CD14-positive monocyte (primary cell): ENCODE measurements around the gene POFUT2. TPM values are rescaled to one million over a fixed set of nuclear protein-coding genes. Genes with fewer than 3 reads are reported as not detected.

ENCODE experiments used
- DNase-seq, 3 donors: peaks; one replicate each; pipeline ENCODE4 v3.0.0-alpha.2; 2011 to 2022
- H2AFZ ChIP-seq: 2 replicates; pipeline ENCODE4 v1.6.0; 2012; ENCODE audit warnings: mild to moderate bottlenecking, low read depth, low read length, inconsistent platforms; ENCODE audit not compliant: insufficient read depth, poor library complexity, severe bottlenecking
- H3K27ac ChIP-seq, 2 donors: 1 replicate in 1 of 2; 2 replicates in 1 of 2; pipeline ENCODE4 v1.5.1; 2012 to 2013; ENCODE audit warnings: low read length in 2 of 2, control low read depth in 1 of 2, inconsistent platforms in 1 of 2, low read depth in 1 of 2, mild to moderate bottlenecking in 1 of 2
- H3K27me3 ChIP-seq, 2 donors: one replicate each; pipeline versions ENCODE4 v1.6.0 to v1.6.1; 2011 to 2013; ENCODE audit warnings: low read length in 2 of 2; ENCODE audit not compliant: control insufficient read depth in 2 of 2, insufficient read depth in 2 of 2
- H3K36me3 ChIP-seq, 2 donors: replicated peaks in 1 of 2; 1 replicate in 1 of 2; 2 replicates in 1 of 2; pipeline versions ENCODE4 v1.5.1 to v1.6.1; 2012 to 2013; ENCODE audit warnings: low read length in 2 of 2, control low read depth in 1 of 2, inconsistent platforms in 1 of 2, mild to moderate bottlenecking in 1 of 2; ENCODE audit not compliant: insufficient read depth in 2 of 2, control insufficient read depth in 1 of 2
- H3K4me1 ChIP-seq, 2 donors: 1 replicate in 1 of 2; 2 replicates in 1 of 2; pipeline versions ENCODE4 v1.5.1 to v1.6.1; 2012 to 2013; ENCODE audit warnings: low read length in 2 of 2, control low read depth in 1 of 2, inconsistent platforms in 1 of 2, mild to moderate bottlenecking in 1 of 2, moderate library complexity in 1 of 2; ENCODE audit not compliant: insufficient read depth in 2 of 2, control insufficient read depth in 1 of 2
- H3K4me2 ChIP-seq: replicated peaks from 2 replicates; pipeline ENCODE3; 2012; ENCODE audit warnings: low read length, moderate library complexity, mild to moderate bottlenecking; ENCODE audit not compliant: poor library complexity, severe bottlenecking; ENCODE audit errors: extremely low read depth
- H3K4me3 ChIP-seq, 3 experiments: fragments of 200-600 bp in 1 of 3; sonication (generic) in 1 of 3; replicated peaks in 1 of 3; 1 replicate in 2 of 3; 2 replicates in 1 of 3; pipeline ENCODE4 v1.5.1; 2011 to 2013; ENCODE audit warnings: low read length in 3 of 3, mild to moderate bottlenecking in 3 of 3, control low read depth in 2 of 3, low read depth in 2 of 3, inconsistent platforms in 1 of 3, moderate library complexity in 1 of 3
- H3K79me2 ChIP-seq: 2 replicates; pipeline ENCODE4 v1.6.0; 2012; ENCODE audit warnings: mild to moderate bottlenecking, control low read depth, inconsistent platforms, low read length, moderate library complexity; ENCODE audit not compliant: insufficient read depth
- H3K9ac ChIP-seq: 2 replicates; pipeline ENCODE4 v1.6.0; 2017; ENCODE audit warnings: low read length, mild to moderate bottlenecking; ENCODE audit not compliant: insufficient read depth, poor library complexity, severe bottlenecking
- H3K9me3 ChIP-seq, 2 donors: replicated peaks in 1 of 2; 1 replicate in 1 of 2; 2 replicates in 1 of 2; pipeline versions ENCODE4 v1.5.1 to v1.6.1; 2012 to 2013; ENCODE audit warnings: low read length in 2 of 2, control low read depth in 1 of 2; ENCODE audit not compliant: control insufficient read depth in 1 of 2, insufficient read depth in 1 of 2
- H4K20me1 ChIP-seq: 2 replicates; pipeline ENCODE4 v1.6.0; 2012; ENCODE audit warnings: mild to moderate bottlenecking, low read length, control low read depth, moderate library complexity; ENCODE audit not compliant: insufficient read depth
- H3K27ac Mint-ChIP-seq, 7 donors: one replicate each; pipeline ENCODE4 v1.8.0; 2020; ENCODE audit warnings: mild to moderate bottlenecking in 7 of 7, mixed read lengths in 7 of 7, moderate library complexity in 6 of 7, inconsistent platforms in 2 of 7
- H3K27me3 Mint-ChIP-seq, 3 donors: one replicate each; pipeline ENCODE4 v1.8.0; 2021 to 2022; ENCODE audit warnings: low read depth in 3 of 3, mild to moderate bottlenecking in 3 of 3, mixed read lengths in 3 of 3, moderate library complexity in 3 of 3, inconsistent platforms in 1 of 3
- H3K36me3 Mint-ChIP-seq, 2 donors: one replicate each; pipeline ENCODE4 v1.8.0; 2020; ENCODE audit warnings: mixed read lengths in 2 of 2, inconsistent platforms in 1 of 2, mild to moderate bottlenecking in 1 of 2
- H3K4me1 Mint-ChIP-seq: one replicate; pipeline ENCODE4 v1.8.0; 2020; ENCODE audit warnings: mild to moderate bottlenecking, mixed read lengths
- H3K4me3 Mint-ChIP-seq, 2 donors: one replicate each; pipeline ENCODE4 v1.8.0; 2020; ENCODE audit warnings: mild to moderate bottlenecking in 2 of 2, mixed read lengths in 2 of 2, moderate library complexity in 1 of 2
- H3K9me3 Mint-ChIP-seq, 7 donors: one replicate each; pipeline ENCODE4 v1.8.0; 2020 to 2022; ENCODE audit warnings: mixed read lengths in 7 of 7, mild to moderate bottlenecking in 6 of 7, moderate library complexity in 6 of 7, inconsistent platforms in 2 of 7
- WGBS: methylation state at CpG from one replicate; pipeline ENCODE4 v1.1.5; 2013; ENCODE audit warnings: missing lambda C conversion rate; ENCODE audit not compliant: insufficient coverage; 5-methylcytosine and 5-hydroxymethylcytosine counted together
- intact Hi-C, 2 donors: fragments of 100-400 bp; cut with micrococcal nuclease; formaldehyde crosslinking; loops; one replicate each; pipeline versions ENCODE4 v1.15.0 to v1.15.1; 2023
- polyA plus RNA-seq, 3 donors: library from polyadenylated mRNA; depleted of rRNA in 1 of 3; unstranded in 2 of 3; stranded (reverse) in 1 of 3; fragments of 300-500 nt in 2 of 3; fragments of >200 nt in 1 of 3; fragmentation: Illumina TruSeq in 2 of 3; gene quantifications; 1 replicate in 2 of 3; 2 replicates in 1 of 3; pipeline ENCODE4 v1.2.3, GENCODE V29; 2012 to 2021
- TF ChIP-seq, protein P1 (sequence below): fragments of 200-600 bp; IDR thresholded peaks from one replicate; pipeline ENCODE4 v1.8.0; 2022; ENCODE audit warnings: antibody characterized with exemption, mild to moderate bottlenecking

Gene POFUT2
- polyA plus RNA-seq, 3 donors = 1.8 to 21.3 (median 2.8) TPM

DNA sequence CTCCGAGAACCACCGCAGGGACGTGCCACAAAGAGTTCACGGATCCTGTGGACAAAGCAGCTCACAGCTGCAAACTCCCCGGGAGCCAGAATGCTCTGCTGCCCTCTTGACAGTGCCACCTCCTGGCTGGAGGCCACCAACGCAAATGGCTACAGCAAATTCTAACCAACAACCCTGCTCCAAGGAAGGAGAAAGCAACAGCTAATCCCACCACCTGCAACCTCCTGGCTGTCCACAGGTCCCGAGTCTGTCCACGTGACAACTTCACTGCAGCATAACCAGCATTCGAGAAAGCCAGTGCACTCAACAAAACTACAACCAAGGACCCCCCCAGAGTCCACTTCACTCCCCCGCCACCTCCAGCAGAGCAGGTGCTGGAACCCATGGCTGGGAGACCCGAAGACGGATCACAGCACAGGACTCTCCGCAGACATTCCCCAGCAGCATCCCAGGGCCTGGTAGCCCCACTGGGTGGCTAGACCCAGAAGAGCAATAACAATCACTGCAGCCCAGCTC, 17.3 kb downstream of the POFUT2 start:
- 98% methylated on average over 13 of the region's 13 CpGs for WGBS
- H3K27ac Mint-ChIP-seq = no peak overlapping the region
- no peaks in the 10 kb centered on the region for H3K27me3 Mint-ChIP-seq
- H3K4me1 Mint-ChIP-seq = no peaks in the 10 kb centered on the region
- no peak overlapping the region for H3K9ac ChIP-seq
- no peak overlapping the region for H3K4me3 ChIP-seq
- no peaks in the 10 kb centered on the region for H3K4me1 ChIP-seq
- intact Hi-C loops = no loop called here
- H3K36me3 ChIP-seq = peaks cover 58 to 87% of the 10 kb centered on the region in 2 donors
- H3K4me2 ChIP-seq = no peak overlapping the region
- TF ChIP-seq, protein P1, sequence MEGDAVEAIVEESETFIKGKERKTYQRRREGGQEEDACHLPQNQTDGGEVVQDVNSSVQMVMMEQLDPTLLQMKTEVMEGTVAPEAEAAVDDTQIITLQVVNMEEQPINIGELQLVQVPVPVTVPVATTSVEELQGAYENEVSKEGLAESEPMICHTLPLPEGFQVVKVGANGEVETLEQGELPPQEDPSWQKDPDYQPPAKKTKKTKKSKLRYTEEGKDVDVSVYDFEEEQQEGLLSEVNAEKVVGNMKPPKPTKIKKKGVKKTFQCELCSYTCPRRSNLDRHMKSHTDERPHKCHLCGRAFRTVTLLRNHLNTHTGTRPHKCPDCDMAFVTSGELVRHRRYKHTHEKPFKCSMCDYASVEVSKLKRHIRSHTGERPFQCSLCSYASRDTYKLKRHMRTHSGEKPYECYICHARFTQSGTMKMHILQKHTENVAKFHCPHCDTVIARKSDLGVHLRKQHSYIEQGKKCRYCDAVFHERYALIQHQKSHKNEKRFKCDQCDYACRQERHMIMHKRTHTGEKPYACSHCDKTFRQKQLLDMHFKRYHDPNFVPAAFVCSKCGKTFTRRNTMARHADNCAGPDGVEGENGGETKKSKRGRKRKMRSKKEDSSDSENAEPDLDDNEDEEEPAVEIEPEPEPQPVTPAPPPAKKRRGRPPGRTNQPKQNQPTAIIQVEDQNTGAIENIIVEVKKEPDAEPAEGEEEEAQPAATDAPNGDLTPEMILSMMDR = no peak
- no peaks in the 10 kb centered on the region for H3K79me2 ChIP-seq
- H3K27ac ChIP-seq = no peak overlapping the region
- H3K4me3 Mint-ChIP-seq = no peak overlapping the region
- H3K27me3 ChIP-seq = no peaks in the 10 kb centered on the region
- peaks cover 0 to 6% (median 1%) of the 10 kb centered on the region in 7 donors for H3K9me3 Mint-ChIP-seq
- H2AFZ ChIP-seq = no peak overlapping the region
- peaks cover 12 to 27% of the 10 kb centered on the region in 2 donors for H3K9me3 ChIP-seq
- no peak for DNase-seq
- no peaks in the 10 kb centered on the region for H4K20me1 ChIP-seq
- H3K36me3 Mint-ChIP-seq = peaks cover 28 to 32% of the 10 kb centered on the region in 2 donors

DNA sequence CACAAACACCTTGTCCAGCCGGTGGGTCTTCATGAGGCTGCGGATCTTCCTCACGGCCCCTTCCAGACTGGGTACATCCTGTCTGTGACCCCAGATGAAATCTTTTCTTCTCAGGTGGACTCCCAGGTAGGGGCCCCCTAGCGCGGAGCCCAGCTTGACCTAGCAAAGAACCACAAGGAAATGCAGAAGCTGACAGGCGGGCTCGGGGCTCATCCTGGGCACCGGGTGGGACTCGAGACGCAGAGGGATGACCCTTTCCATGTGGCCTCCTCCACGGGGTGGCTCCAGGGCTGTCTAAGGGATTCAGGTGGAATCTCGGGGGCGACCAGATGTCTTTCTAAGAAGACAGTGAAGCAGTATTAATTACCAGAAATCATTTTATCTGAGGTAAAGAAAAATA, 17.8 kb downstream of the POFUT2 start:
- Mint-ChIP-seq H3K36me3 (peaks cover 32 to 37% of the 10 kb centered on the region in 2 donors), H3K9me3 (peaks cover 0 to 6% (median 1%) of the 10 kb centered on the region in 7 donors), H3K4me3 (no peak overlapping the region), H3K27ac (no peak overlapping the region), H3K27me3 (no peaks in the 10 kb centered on the region), H3K4me1 (no peaks in the 10 kb centered on the region)
- TF ChIP-seq, protein P1 = no peak
- no peaks in the 10 kb centered on the region for H4K20me1 ChIP-seq
- no peak overlapping the region for H2AFZ ChIP-seq
- H3K79me2 ChIP-seq = no peaks in the 10 kb centered on the region
- 99% methylated on average over 10 of the region's 13 CpGs for WGBS
- intact Hi-C loops = loop anchor here in 1 of 2 donors (10.0 kb wide), 1 partner anchor 105 kb away; no protein-coding TSS in a partner anchor
- no peak overlapping the region for H3K4me2 ChIP-seq
- no peak overlapping the region for H3K27ac ChIP-seq
- no peaks in the 10 kb centered on the region for H3K4me1 ChIP-seq
- H3K9me3 ChIP-seq = peaks cover 12 to 27% of the 10 kb centered on the region in 2 donors
- H3K9ac ChIP-seq = no peak overlapping the region
- H3K27me3 ChIP-seq = no peaks in the 10 kb centered on the region
- no peak for DNase-seq
- H3K4me3 ChIP-seq = no peak overlapping the region
- H3K36me3 ChIP-seq = peaks cover 58 to 87% of the 10 kb centered on the region in 2 donors
